Body of pancreas (tissue), 4 donors: ENCODE measurements around the gene SLC9A3. TPM values are rescaled to one million over a fixed set of nuclear protein-coding genes. Genes with fewer than 3 reads are reported as not detected.

Experiments used
- ATAC-seq: fragments of 150-250 bp; one replicate; pipeline ENCODE4 v1.9.1; 2016
- DNase-seq, 4 donors: peaks; one replicate each; pipeline ENCODE4 v3.0.0-alpha.2; 2019
- H3K27ac ChIP-seq, 4 donors: fragments of 200-600 bp; sonication (generic); 1 replicate in 3 of 4; 2 replicates in 1 of 4; pipeline versions ENCODE4 v1.5.1 to v1.6.1; 2016 to 2019; ENCODE audit warnings: mild to moderate bottlenecking in 1 of 4, mixed read lengths in 1 of 4, moderate library complexity in 1 of 4
- H3K27me3 ChIP-seq, 2 donors: fragments of 200-600 bp; sonication (generic); one replicate each; pipeline ENCODE4 v1.6.0; 2016; ENCODE audit warnings: mild to moderate bottlenecking in 1 of 2
- H3K36me3 ChIP-seq, 2 donors: fragments of 200-600 bp; sonication (generic); replicated peaks in 1 of 2; 2 replicates each; pipeline ENCODE4 v1.5.1; 2016; ENCODE audit warnings: low read depth in 2 of 2; ENCODE audit not compliant: insufficient read depth in 1 of 2
- H3K4me1 ChIP-seq: fragments of 200-600 bp; sonication (generic); one replicate; pipeline ENCODE4 v1.6.0; 2016
- H3K4me3 ChIP-seq, 2 donors: fragments of 200-600 bp; sonication (generic); 1 replicate in 1 of 2; 2 replicates in 1 of 2; pipeline ENCODE4 v1.5.1; 2016 to 2019
- H3K9me3 ChIP-seq, 3 donors: fragments of 200-600 bp; sonication (generic); 1 replicate in 2 of 3; 2 replicates in 1 of 3; pipeline ENCODE4 v1.5.1; 2016
- CTCF ChIP-seq, 7 experiments: fragments of 450-650 bp in 4 of 7; fragments of 200-600 bp in 3 of 7; sonication (generic) in 3 of 7; IDR thresholded peaks; one replicate each; pipeline ENCODE4 v1.5.1; 2016 to 2019; ENCODE audit warnings: antibody characterized with exemption in 7 of 7
- POLR2A ChIP-seq, 3 donors: fragments of 450-650 bp; IDR thresholded peaks; one replicate each; pipeline ENCODE4 v1.6.1; 2016; ENCODE audit warnings: antibody characterized with exemption in 3 of 3, mild to moderate bottlenecking in 2 of 3
- WGBS, 2 donors: methylation state at CpG; one replicate each; pipeline ENCODE4 v1.1.5; 2017; 5-methylcytosine and 5-hydroxymethylcytosine counted together
- intact Hi-C: fragments of 100-400 bp; cut with DNase I; formaldehyde crosslinking; loops from one replicate; pipeline ENCODE4 v1.15.1; 2023
- total RNA-seq, 2 donors: library from RNA; depleted of rRNA; stranded (reverse); fragments of >200 nt; gene quantifications; one replicate each; pipeline ENCODE4 v1.1.0, GENCODE V29; 2016

The SLC9A3 gene
- total RNA-seq, 2 donors from 2014 or later, result 2.0 to 4.7 TPM

GRCh38 chr5:554284-554988, 30.2 kb upstream of the SLC9A3 start:
- ATAC-seq, result no peak
- peaks cover 11% of the 10 kb centered on the region for H3K4me1 ChIP-seq
- H3K27me3 ChIP-seq, result no peaks in the 10 kb centered on the region
- DNase-seq, result peak in 1 of 4 donors; percentile 11
- no peak for TF ChIP-seq CTCF (IDR thresholded peaks at IDR 0.05)
- no peak for TF ChIP-seq POLR2A (IDR thresholded peaks at IDR 0.05)
- WGBS, 2 donors, result 76 to 90% methylated on average over 16 to 23 of the region's 40 CpGs
- no peak overlapping the region for H3K27ac ChIP-seq
- no peaks in the 10 kb centered on the region for H3K9me3 ChIP-seq
- H3K36me3 ChIP-seq, result no peaks in the 10 kb centered on the region
- no peak overlapping the region for H3K4me3 ChIP-seq
- intact Hi-C loops, result no loop called here

DNA sequence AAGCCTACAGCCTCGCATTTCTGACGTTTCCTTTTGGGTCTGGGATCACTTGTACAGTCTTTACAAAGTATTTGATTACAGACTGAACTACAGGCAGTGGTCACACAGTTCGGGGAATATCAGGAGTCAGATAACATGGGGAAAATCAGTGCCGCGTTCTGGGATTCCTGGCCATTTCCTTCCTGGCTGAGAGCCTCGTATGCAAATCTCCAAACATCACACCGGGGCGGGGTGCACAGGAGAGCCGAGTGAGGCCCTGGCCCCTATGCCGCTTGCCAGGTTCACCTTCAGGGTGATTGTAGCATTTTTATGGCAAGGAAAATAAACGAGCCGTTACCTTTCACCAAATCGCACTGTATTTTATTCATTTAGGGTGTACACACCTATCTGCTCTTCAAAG, 29.6 kb upstream of the SLC9A3 start:
- no peak for TF ChIP-seq POLR2A (IDR thresholded peaks at IDR 0.05)
- no peak for TF ChIP-seq CTCF (IDR thresholded peaks at IDR 0.05)
- peak; percentile 71 for ATAC-seq
- Histone ChIP-seq H3K36me3 (no peaks in the 10 kb centered on the region), H3K4me1 (peaks cover 11% of the 10 kb centered on the region), H3K27ac (no peak overlapping the region), H3K9me3 (no peaks in the 10 kb centered on the region), H3K27me3 (no peaks in the 10 kb centered on the region), H3K4me3 (no peak overlapping the region)
- WGBS, 2 donors, result 25 to 26% methylated on average over 10 to 13 of the region's 13 CpGs
- intact Hi-C loops, result no loop called here
- DNase-seq, result peak in 3 of 4 donors; percentile 22 to 65 (median 31)

DNA sequence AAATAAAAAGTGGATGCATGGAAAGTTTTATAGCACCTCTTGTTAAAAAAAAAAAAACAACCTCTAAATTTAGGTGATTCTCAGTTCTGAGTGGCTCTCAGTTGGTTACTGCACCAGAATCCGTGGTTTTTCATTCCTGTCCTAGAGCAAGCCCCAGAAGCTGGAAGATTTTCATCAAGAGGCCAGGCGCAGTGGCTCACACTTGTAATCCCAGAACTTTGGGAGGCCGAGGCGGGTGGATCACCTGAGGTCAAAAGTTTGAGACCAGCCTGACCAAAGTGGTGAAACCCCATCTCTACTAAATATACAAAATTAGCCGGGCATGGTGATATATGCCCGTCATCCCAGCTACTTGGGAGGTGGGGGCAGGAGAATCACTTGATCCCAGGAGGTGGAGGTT, 27.2 kb upstream of the SLC9A3 start:
- H3K4me3 ChIP-seq, result no peak overlapping the region
- no peaks in the 10 kb centered on the region for H3K27me3 ChIP-seq
- no peak overlapping the region for H3K27ac ChIP-seq
- no peaks in the 10 kb centered on the region for H3K36me3 ChIP-seq
- WGBS, 2 donors, result 75 to 88% methylated on average over 6 of the region's 6 CpGs
- DNase-seq (no peak), ATAC-seq (no peak)
- intact Hi-C loops, result no loop called here
- H3K4me1 ChIP-seq, result peaks cover 2% of the 10 kb centered on the region
- no peak for TF ChIP-seq POLR2A (IDR thresholded peaks at IDR 0.05)
- no peak for TF ChIP-seq CTCF (IDR thresholded peaks at IDR 0.05)
- H3K9me3 ChIP-seq, result no peaks in the 10 kb centered on the region

GRCh38 chr5:549229-549628, 25.0 kb upstream of the SLC9A3 start:
- intact Hi-C loops, result no loop called here

More at GRCh38 chr5:549229-549628, 25.0 kb upstream of the SLC9A3 start:
- Histone ChIP-seq H3K36me3 (no peaks in the 10 kb centered on the region), H3K27ac (no peak overlapping the region), H3K4me3 (no peak overlapping the region), H3K4me1 (no peaks in the 10 kb centered on the region), H3K9me3 (no peaks in the 10 kb centered on the region), H3K27me3 (no peaks in the 10 kb centered on the region)
- 81 to 93% methylated on average over 2 of the region's 2 CpGs for WGBS, 2 donors
- no peak for TF ChIP-seq CTCF (IDR thresholded peaks at IDR 0.05)
- no peak for TF ChIP-seq POLR2A (IDR thresholded peaks at IDR 0.05)
- no peak for DNase-seq
- ATAC-seq, result no peak
